WTC11 (cell line): ENCODE measurements around the gene INHBC.

ENCODE experiments used
- CTCF ChIP-seq: fragments of 200-600 bp; IDR thresholded peaks from 2 replicates; pipeline ENCODE4 v1.8.0; 2022; ENCODE audit warnings: antibody characterized with exemption
- SMAD3 ChIP-seq: sonication (generic); formaldehyde crosslinking; IDR thresholded peaks from 2 replicates; pipeline ENCODE4 v1.8.0; 2022; ENCODE audit warnings: missing genetic modification reagents, mild to moderate bottlenecking, borderline replicate concordance
- TEAD4 ChIP-seq: sonication (generic); formaldehyde crosslinking; IDR thresholded peaks from 2 replicates; pipeline ENCODE4 v1.8.0; 2022; ENCODE audit warnings: mild to moderate bottlenecking, missing genetic modification reagents
- USF2 ChIP-seq: sonication (generic); formaldehyde crosslinking; IDR thresholded peaks from 2 replicates; pipeline ENCODE4 v1.8.1; 2023; ENCODE audit warnings: mild to moderate bottlenecking, missing genetic modification reagents, moderate library complexity

DNA sequence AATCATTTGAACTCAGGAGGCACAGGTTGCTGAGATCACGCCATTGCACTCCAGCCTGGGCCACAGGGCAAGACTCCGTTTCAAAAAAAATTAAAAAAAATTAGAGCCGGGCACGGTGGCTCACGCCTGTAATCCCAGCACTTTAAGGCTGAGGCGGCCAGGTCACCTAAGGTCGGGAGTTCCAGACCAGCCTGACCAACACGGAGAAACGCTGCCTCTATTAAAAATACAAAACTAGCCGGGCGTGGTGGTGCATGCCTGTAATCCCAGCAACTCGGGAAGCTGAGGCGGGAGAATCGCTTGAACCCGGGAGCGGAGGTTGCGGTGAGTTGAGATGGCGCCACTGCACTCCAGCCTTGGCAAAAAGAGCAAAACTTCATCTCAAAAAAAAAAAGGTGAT lies 39.5 kb upstream of the INHBC start:
- no peak for TF ChIP-seq CTCF
- TF ChIP-seq SMAD3 (CRISPR knock-in tag), result no peak
- no peak for TF ChIP-seq USF2 (CRISPR knock-in tag)
- no peak for TF ChIP-seq TEAD4
